Stimulated activated CD4-positive, alpha-beta T cell treated with anti-CD3 and anti-CD28 coated beads, Interleukin-4, amount 100 ng/mL, for 48 hours (primary cell): Measurements from ENCODE around the gene POLDIP3.
A peak's percentile ranks its signal among the peaks of the same experiment; 100 is the strongest.
"Not testable (repeated sequence)": the region's sequence is repeated elsewhere in the genome, so short reads cannot be mapped to it uniquely, and the experiment has no call there.

Source experiments
- DNase-seq, 2 donors: peaks; one replicate each; pipeline ENCODE4 v3.0.0-alpha.2; 2020; ENCODE audit warnings: low read depth in 2 of 2

POLDIP3 gene

GRCh38 chr22:42619261-42620063 is 4.8 kb upstream of the POLDIP3 start:
- DNase-seq, result no peak

DNA sequence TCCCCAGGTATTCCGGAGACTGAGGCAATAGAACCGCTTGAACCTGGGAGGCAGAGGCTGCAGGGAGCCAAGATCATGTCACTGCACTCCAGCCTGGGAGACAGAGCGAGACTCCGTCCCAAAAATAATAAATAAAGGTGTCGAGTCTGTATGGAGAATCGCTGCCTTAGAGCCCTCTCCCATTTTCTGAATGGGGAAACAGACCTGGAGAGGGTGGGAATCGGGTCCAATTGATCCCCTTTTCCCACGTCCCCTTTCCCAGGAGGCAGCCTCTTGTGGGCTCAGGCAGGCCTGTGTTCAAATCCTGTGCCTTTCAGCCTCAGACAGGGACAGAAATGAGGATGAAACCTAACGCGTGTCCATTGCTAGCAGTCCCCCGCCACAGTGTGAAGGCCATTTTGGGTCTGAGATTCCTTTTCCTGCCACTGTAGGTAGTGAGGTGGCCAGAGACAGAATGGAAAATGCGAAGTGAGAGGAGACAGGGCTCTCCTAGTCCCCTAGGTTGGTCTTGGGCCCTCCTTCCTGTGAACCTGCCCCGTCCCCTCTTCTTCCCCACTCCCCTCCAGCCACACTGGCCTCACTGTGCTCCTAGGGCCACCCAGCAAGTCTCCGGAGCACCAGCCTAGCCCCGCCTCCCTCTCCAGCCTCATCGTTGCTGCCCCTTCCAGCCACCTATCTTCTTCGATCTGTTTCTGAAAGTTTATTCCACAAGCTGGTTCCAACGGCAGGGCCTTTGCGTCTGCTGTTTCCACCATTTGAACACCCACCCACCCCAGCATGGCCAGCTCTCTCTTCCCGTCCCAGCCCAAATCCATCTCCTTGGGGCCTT is 2.7 kb upstream of the POLDIP3 start:
- no peak for DNase-seq

DNA sequence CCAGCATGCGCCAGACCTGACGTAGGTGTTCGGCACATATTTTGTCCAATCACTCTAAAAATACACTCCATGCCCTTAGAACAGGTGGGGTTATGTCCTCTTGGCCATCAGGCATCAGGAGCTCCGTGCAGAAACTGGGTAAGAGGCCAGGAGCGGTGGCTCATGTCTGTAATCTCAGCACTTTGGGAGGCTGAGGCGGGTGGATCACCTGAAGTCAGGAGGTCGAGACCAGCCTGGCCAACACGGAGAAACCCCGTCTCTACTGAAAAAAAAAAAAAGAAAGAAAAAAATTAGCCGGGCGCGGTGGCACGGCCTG is 1.1 kb upstream of the POLDIP3 start:
- not testable (repeated sequence) for DNase-seq

- DNase-seq, result peak; percentile 81 to 85
Observed at GRCh38 chr22:42615092-42615859, 593 bp upstream of the POLDIP3 start.

- no peak for DNase-seq
Observed at GRCh38 chr22:42613872-42614301, 796 bp downstream of the POLDIP3 start.

DNA sequence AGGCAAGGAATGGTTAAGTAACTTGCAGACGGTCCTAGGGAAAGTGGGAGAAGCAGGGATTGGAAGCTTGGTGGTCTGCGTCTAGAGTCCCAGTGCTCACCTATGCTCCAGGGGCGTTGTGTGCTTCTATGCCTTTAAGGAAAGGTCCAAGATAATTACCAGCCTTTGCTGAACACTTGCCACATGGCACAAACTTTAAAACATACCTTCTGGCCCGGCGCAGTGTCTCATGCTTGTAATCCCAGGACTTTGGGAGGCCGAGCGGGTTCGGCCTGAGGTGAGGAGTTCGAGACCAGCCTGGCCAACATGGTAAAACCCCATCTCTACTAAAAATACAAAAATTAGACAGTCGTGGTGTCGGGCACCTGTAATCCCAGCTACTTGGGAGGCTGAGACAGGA is 2.3 kb downstream of the POLDIP3 start:
- no peak for DNase-seq

- no peak for DNase-seq
Observed at GRCh38 chr22:42611051-42611450, 3.6 kb downstream of the POLDIP3 start.

DNA sequence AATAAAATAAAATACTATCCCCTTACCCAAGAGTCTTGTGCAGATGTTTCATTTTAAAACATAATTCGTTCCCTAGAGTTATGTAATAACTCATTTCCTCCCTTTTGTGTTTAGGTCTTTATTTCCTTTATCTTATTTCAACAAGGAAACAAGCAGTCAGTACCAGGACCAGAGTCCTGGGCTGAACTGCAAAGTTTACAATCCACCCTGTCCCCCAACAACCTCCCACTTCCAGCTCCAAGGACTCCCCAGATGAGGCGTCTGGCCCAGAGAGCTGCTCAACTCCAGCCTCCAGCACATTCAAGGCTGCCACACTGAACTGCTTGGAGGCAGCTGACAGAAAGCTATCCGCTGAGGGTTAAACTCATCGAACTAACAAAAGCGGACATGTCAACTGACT is 4.5 kb downstream of the POLDIP3 start:
- no peak for DNase-seq

DNA sequence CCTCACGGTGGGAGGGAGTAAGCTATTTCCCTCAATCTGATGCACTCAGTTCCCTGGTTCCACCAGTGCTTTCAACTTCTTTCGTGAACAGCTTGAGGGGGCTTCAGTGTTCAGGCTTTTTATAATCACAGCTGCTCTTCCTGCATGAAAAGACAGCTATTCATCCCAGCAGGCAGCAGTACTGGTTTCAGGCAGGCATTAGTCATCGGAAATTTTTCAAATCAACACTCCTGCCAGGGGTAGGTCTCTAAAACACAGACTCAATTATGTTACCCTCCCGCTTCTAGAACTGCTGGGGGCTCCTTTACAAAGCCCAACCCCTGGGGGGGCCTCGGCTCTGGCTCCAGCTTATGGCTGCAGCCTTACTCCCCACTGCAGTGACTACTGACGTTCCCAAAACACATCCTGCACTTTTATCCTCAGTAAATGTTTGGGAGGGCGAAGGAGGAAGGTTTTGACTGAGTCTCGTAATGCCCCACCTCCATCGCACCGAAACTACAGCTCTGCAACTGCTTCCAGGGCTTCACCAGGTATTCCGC is 5.8 kb downstream of the POLDIP3 start:
- DNase-seq, result no peak

DNA sequence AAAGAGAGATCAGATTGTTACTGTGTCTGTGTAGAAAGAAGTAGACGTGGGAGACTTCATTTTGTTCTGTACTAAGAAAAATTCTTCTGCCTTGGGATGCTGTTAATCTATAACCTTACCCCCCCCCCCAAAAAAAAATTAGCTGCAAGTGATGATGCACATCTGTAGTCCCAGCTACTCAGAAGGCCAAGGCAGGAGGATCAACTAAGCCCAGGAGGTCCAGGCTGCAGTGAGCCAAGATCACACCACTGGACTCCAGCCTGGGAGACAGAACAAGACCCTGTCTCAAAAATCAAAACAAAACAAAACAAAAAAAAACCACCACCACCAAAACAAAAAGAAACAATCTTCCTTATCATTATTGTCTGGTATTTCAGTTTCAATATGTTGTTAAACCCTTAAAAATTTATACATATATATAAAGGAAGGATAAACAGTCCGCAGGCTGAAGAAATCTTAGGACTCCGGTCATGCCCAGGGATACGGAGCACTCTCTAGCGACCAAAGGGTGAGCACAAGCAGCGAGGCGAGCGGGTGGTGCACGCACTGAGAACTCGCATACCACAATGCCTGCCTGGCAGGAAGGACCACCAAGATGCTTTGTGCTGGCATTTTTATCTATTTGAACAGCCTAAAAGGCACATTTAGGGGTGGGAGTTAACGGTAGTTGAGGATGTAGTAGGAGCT is 6.4 kb downstream of the POLDIP3 start:
- no peak for DNase-seq

DNA sequence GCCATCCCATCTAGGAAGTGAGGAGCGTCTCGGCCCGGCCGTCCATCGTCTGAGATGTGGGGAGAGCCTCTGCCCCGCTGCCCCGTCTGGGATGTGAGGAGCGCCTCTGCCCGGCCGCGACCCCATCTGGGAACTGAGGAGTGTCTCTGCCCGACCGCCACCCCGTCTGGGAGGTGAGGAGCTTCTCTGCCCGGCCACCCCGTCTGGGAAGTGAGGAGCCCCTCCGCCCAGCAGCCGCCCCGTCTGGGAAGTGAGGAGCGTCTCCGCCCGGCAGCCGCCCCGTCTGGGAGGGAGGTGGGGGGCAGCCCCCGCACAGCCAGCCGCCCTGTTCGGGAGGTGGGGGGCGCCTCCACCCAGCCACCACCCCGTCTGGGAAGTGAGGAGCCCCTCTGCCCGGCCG is 7.0 kb downstream of the POLDIP3 start:
- DNase-seq, result not testable (repeated sequence)

GRCh38 chr22:42604403-42604802 is 10.3 kb downstream of the POLDIP3 start:
- no peak for DNase-seq

DNA sequence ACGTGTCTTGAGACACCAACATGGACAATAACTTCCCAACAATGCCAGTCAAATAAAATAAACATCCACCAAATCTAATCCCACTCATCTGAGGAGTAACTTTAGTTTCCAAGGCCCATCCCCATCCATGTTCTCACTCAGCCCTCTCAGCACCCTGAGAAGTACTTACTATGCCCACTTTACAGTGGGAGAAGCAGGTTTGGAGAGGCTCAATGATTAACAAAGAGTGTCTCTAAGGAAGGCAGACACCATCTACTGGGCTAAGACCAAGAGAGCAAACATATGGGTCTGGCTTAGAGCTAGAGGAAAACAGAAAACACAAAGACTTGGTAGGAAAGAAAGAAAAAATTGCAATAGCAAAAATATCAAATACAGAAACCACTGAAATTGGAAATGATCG is 11.3 kb downstream of the POLDIP3 start:
- DNase-seq, result no peak

- no peak for DNase-seq
Observed at GRCh38 chr22:42602470-42602869, 12.2 kb downstream of the POLDIP3 start.

DNA sequence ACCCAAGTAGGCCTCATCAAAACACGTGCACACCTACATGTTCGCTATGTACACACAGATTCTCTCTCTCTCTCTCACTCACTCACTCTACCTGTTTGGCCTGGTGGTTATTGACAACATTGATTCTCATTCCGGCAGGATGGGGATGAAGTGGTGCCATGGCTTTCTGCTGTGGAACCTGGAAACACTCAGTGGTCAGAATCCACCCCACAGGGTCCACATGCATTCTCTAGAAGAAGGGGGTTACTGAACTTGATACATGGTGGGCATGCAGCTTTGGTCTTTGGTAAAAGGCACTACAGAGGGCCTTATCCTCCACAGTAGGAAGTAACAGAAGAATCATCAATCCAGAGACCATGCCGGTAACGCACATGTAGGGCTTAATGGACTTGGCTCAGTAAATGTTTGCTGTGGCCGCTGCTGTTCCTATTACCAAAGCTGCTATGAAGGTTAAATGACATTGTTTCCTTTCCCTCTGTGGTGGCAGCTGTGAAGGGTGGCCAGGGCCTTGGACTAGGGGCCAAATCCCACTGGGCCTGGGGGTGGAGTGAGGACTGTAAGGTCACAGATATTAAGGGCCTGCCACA is 12.7 kb downstream of the POLDIP3 start:
- no peak for DNase-seq

- no peak for DNase-seq
Observed at GRCh38 chr22:42596863-42597530, 17.7 kb downstream of the POLDIP3 start.

DNA sequence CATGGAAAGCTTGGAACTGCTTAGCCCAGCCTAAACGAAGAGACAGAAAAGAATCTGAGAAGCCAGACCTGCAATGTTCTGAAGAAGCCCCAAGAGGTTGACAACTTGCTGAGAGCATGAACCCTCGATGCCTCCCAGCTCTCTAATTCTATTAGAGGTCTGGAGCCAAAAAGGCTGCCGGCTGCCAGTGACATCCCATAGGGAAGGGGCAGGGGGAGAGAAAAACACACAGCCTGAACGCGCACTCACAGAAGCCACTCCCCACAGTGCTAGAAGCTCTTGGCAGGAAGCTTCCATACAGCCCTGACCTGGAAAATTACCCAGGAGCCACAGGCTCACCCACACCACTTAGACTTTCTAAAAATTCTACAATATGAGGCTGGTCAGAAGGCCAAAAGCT is 18.3 kb downstream of the POLDIP3 start:
- no peak for DNase-seq

GRCh38 chr22:42595434-42595833 is 19.2 kb downstream of the POLDIP3 start:
- no peak for DNase-seq

DNA sequence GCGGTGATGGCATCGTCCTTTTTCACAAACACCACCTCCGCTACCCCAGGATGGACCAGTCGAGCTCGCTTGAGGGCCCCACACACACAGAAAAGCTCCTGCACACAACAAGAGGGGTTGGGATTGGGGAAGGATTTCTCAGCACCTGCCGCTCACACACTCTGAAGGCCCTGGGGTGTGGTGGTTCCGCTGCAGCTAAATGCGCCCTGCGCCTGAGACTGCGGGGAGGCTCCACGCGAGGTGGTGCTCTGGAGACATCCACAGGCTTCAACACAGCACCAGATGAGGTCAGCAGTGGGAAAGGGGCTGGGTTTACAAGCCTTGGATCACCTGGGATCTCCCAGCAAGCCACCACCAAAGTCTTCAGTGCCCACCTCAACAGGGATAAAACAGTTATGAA is 22.7 kb downstream of the POLDIP3 start:
- no peak for DNase-seq

- no peak for DNase-seq
Observed at GRCh38 chr22:42587588-42588175, 27.0 kb downstream of the POLDIP3 start.
